Liver (tissue), 9 donors: Measurements from ENCODE around the gene SYNJ2. TPM values are rescaled to one million over a fixed set of nuclear protein-coding genes. Genes with fewer than 3 reads are reported as not detected.

Experiments
- DNase-seq: peaks from one replicate; pipeline ENCODE4 v3.0.0-alpha.2; 2017; ENCODE audit warnings: low spot score
- H3K27ac ChIP-seq, 2 donors: one replicate each; pipeline ENCODE4 v1.7.0; 2013; ENCODE audit warnings: inconsistent platforms in 2 of 2, low read length in 2 of 2, control low read depth in 1 of 2, low read depth in 1 of 2, mild to moderate bottlenecking in 1 of 2
- H3K27me3 ChIP-seq, 4 donors: one replicate each; pipeline versions ENCODE4 v1.6.1 to v1.7.0; 2013; ENCODE audit warnings: low read length in 3 of 4, inconsistent platforms in 1 of 4, mild to moderate bottlenecking in 1 of 4, moderate library complexity in 1 of 4; ENCODE audit not compliant: control insufficient read depth in 4 of 4, insufficient read depth in 4 of 4
- H3K36me3 ChIP-seq, 4 donors: one replicate each; pipeline versions ENCODE4 v1.6.1 to v1.7.0; 2013; ENCODE audit warnings: low read length in 3 of 4, mild to moderate bottlenecking in 3 of 4, low read depth in 1 of 4, moderate library complexity in 1 of 4; ENCODE audit not compliant: control insufficient read depth in 4 of 4, insufficient read depth in 3 of 4
- H3K4me1 ChIP-seq, 4 donors: one replicate each; pipeline versions ENCODE4 v1.6.1 to v1.7.0; 2013; ENCODE audit warnings: low read length in 3 of 4, mild to moderate bottlenecking in 3 of 4, moderate library complexity in 1 of 4; ENCODE audit not compliant: control insufficient read depth in 4 of 4, insufficient read depth in 4 of 4
- H3K4me3 ChIP-seq, 3 donors: one replicate each; pipeline versions ENCODE4 v1.6.1 to v1.7.0; 2013; ENCODE audit warnings: low read length in 3 of 3, control low read depth in 1 of 3, low read depth in 1 of 3, mild to moderate bottlenecking in 1 of 3
- H3K9ac ChIP-seq, 2 donors: one replicate each; pipeline ENCODE4 v1.7.0; 2013; ENCODE audit warnings: low read length in 2 of 2, mild to moderate bottlenecking in 2 of 2, moderate library complexity in 2 of 2, control low read depth in 1 of 2, low read depth in 1 of 2
- H3K9me3 ChIP-seq, 4 donors: one replicate each; pipeline versions ENCODE4 v1.6.1 to v1.7.0; 2013; ENCODE audit warnings: low read length in 3 of 4; ENCODE audit not compliant: control insufficient read depth in 4 of 4
- EGR1 ChIP-seq, 2 donors: IDR thresholded peaks; 2 replicates each; pipeline ENCODE4 v1.6.1; 2016 to 2018; ENCODE audit warnings: antibody characterized with exemption in 2 of 2, low read depth in 2 of 2
- FOXA2 ChIP-seq: IDR thresholded peaks from 2 replicates; pipeline ENCODE4 v1.6.1; 2016; ENCODE audit warnings: antibody characterized with exemption
- GABPA ChIP-seq, 2 donors: IDR thresholded peaks in 1 of 2; conservative IDR thresholded peaks in 1 of 2; 2 replicates each; pipeline ENCODE4 v1.6.1; 2016; ENCODE audit warnings: antibody characterized with exemption in 2 of 2, mild to moderate bottlenecking in 1 of 2, moderate library complexity in 1 of 2
- HNF4A ChIP-seq, 2 donors: conservative IDR thresholded peaks; 2 replicates each; pipeline ENCODE4 v1.6.1; 2016; ENCODE audit warnings: antibody characterized with exemption in 2 of 2, mild to moderate bottlenecking in 2 of 2
- JUND ChIP-seq, 2 donors: IDR thresholded peaks; 2 replicates each; pipeline ENCODE4 v1.6.1; 2016; ENCODE audit warnings: antibody characterized with exemption in 2 of 2
- NR2F2 ChIP-seq: IDR thresholded peaks from 2 replicates; pipeline ENCODE4 v1.6.1; 2016; ENCODE audit warnings: antibody characterized with exemption
- RAD21 ChIP-seq, 2 donors: IDR thresholded peaks; 2 replicates each; pipeline ENCODE4 v1.6.1; 2016; ENCODE audit warnings: antibody characterized with exemption in 2 of 2, mild to moderate bottlenecking in 2 of 2
- RXRA ChIP-seq, 2 donors: IDR thresholded peaks; 2 replicates each; pipeline ENCODE4 v1.6.1; 2017 to 2018; ENCODE audit warnings: antibody characterized with exemption in 2 of 2, mild to moderate bottlenecking in 1 of 2
- SP1 ChIP-seq: IDR thresholded peaks from 2 replicates; pipeline ENCODE4 v1.6.1; 2018; ENCODE audit warnings: antibody characterized with exemption, mild to moderate bottlenecking
- YY1 ChIP-seq: IDR thresholded peaks from 2 replicates; pipeline ENCODE4 v1.6.1; 2016; ENCODE audit warnings: antibody characterized with exemption, mild to moderate bottlenecking
- WGBS: extraction: QIAGEN DNeasy Blood & Tissue Kit; methylation state at CpG from one replicate; pipeline ENCODE4 v1.1.7; 2013; 5-methylcytosine and 5-hydroxymethylcytosine counted together
- polyA plus RNA-seq, 2 donors: library from polyadenylated mRNA; stranded (reverse) in 1 of 2; unstranded in 1 of 2; fragments of 200-250 nt in 1 of 2; fragments of >200 nt in 1 of 2; fragmentation: Nextera tagmentation in 1 of 2; extraction: Ambion mirVana in 1 of 2; gene quantifications; one replicate each; pipeline versions ENCODE4 v1.2.1 to v1.2.3, GENCODE V29; 2013 to 2015
- total RNA-seq, 2 donors: library from RNA; depleted of rRNA; stranded (reverse); fragments of >200 nt; gene quantifications; one replicate each; pipeline ENCODE4 v1.2.3, GENCODE V29; 2014
- TF ChIP-seq, protein P1 (sequence below): IDR thresholded peaks from 2 replicates; pipeline ENCODE4 v1.6.1; 2016; ENCODE audit warnings: antibody characterized with exemption
- TF ChIP-seq, protein P2 (sequence below): IDR thresholded peaks from 2 replicates; pipeline ENCODE4 v1.6.1; 2016; ENCODE audit warnings: antibody characterized with exemption
- TF ChIP-seq, protein P3 (sequence below): IDR thresholded peaks from 2 replicates; pipeline ENCODE4 v1.6.1; 2016; ENCODE audit warnings: antibody characterized with exemption
- donor health status: healthy.
- donor health status: healthy.
- donor health status: healthy.
- donor health status: healthy.
- donor health status: healthy.

The SYNJ2 gene
- total and polyA plus RNA-seq, 4 donors: 2.4 to 8.9 (median 3.2) TPM

DNA sequence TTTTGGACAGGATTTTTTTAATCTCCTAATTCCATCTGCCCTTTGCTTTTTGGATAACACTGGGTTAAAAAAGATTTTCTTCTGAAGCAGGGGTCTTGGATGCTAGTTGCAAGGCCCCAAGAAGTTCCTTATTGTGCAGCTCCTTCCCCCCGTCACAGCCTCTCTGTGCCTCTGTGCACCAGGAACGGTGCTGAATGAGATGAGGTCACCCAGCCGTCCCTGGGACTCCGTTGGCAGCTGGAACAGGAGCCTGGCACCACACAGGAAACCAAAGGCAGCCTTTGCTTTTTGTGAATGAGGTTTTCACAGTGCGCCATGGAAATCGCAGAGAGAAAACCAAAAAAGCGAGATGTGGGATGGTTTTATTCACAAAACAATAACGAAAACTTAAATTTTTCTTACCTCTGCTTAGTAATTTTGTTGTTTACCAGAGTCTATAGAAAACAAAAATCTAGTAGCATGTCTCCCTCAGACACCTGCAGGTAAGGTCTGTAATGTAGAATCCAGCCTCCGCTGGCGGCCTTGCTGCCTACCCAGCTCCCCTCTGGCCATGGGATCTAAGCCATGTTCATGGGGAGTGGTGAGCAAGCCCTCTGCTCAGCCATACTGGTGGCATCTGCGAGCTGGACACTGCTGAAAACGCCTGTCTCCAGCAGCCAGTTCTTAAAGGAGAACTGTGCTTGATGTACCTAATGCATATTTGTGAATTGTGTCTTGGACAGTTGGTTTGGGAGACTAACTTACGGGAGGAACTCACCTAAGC lies 40.4 kb upstream of the SYNJ2 start (continued):
- TF ChIP-seq SP1 (no peak), JUND (IDR thresholded peaks at IDR 0.05) (no peak)

DNA sequence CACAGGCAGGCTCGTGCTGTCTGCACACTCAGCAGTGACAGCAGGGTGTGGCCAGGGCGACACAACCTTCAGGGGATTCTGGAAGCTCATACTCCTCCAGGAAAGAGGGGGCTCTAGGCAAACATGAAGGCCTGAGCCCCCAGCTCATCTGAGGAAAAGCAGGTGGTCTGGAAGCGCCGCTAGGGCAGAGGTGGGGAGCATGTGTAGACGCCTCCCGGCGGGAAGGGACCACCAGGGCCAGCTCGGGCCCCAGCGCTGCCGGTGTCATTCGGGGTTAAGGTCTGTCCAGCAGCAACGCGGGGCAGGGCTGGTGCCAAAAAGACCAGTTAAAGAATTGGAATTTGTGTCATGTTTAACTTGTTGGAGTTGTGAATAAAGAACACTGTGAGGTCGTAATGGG lies 39.3 kb upstream of the SYNJ2 start:
- DNase-seq: no peak
- TF ChIP-seq NR2F2 (no peak), RAD21 (IDR thresholded peaks at IDR 0.05) (no peak), RXRA (IDR thresholded peaks at IDR 0.05) (no peak), SP1 (no peak), YY1 (no peak)
- Histone ChIP-seq H3K9ac (no peak overlapping the region), H3K27me3 (no peaks in the 10 kb centered on the region), H3K4me3 (no peak overlapping the region), H3K4me1 (peaks cover 0 to 5% (median 2%) of the 10 kb centered on the region in 4 donors), H3K27ac (no peak overlapping the region), H3K36me3 (peaks cover 17 to 68% (median 50%) of the 10 kb centered on the region in 4 donors), H3K9me3 (no peaks in the 10 kb centered on the region)
- WGBS: 90% methylated on average over 14 of the region's 14 CpGs

DNA sequence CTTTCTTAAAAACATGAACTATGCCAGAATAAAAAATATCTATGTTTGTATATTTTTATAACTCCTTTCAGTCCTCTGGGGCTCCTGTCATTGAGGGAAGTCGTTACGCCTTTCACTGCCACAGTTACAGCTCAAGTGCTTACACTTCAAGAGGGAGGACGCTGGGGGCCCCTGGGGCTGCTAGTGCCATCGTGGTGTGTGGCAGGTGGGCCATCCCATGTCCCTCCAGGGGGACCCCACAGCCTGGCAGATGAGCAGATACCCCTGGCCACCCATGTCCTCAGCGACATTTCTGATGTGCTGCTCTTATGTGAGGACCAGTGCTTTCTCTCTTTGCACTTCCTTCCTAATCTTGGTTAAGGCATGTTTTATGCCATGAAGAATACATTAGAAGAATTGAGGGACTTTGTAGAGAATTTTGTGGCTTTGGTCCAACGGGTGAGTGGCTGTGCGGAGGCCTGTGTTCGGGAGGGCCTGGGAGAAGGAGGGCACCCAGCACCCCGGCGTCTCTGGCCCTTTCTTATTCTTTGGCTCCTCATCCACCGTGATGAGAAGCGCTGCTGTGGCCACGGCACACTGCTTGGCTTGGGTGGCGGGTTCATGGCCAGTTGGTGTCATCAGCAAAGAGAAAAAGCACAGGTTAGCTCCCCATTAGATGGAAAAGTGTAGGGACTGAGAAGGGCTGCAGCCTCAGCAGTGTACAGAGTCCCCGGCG lies 38.3 kb upstream of the SYNJ2 start:
- 96% methylated on average over 16 of the region's 16 CpGs for WGBS
- DNase-seq: no peak
- TF ChIP-seq HNF4A (conservative IDR thresholded peaks at IDR 0.05): no peak
- no peak for TF ChIP-seq SP1
- TF ChIP-seq FOXA2: no peak
- no peak for TF ChIP-seq RXRA (IDR thresholded peaks at IDR 0.05)
- TF ChIP-seq, protein P1, sequence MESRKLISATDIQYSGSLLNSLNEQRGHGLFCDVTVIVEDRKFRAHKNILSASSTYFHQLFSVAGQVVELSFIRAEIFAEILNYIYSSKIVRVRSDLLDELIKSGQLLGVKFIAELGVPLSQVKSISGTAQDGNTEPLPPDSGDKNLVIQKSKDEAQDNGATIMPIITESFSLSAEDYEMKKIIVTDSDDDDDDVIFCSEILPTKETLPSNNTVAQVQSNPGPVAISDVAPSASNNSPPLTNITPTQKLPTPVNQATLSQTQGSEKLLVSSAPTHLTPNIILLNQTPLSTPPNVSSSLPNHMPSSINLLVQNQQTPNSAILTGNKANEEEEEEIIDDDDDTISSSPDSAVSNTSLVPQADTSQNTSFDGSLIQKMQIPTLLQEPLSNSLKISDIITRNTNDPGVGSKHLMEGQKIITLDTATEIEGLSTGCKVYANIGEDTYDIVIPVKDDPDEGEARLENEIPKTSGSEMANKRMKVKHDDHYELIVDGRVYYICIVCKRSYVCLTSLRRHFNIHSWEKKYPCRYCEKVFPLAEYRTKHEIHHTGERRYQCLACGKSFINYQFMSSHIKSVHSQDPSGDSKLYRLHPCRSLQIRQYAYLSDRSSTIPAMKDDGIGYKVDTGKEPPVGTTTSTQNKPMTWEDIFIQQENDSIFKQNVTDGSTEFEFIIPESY: no peak
- TF ChIP-seq YY1: no peak
- TF ChIP-seq, protein P2, sequence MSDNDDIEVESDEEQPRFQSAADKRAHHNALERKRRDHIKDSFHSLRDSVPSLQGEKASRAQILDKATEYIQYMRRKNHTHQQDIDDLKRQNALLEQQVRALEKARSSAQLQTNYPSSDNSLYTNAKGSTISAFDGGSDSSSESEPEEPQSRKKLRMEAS: no peak
- TF ChIP-seq JUND (IDR thresholded peaks at IDR 0.05): no peak
- TF ChIP-seq, protein P3, sequence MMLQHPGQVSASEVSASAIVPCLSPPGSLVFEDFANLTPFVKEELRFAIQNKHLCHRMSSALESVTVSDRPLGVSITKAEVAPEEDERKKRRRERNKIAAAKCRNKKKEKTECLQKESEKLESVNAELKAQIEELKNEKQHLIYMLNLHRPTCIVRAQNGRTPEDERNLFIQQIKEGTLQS: no peak
- no peak for TF ChIP-seq NR2F2
- no peaks in the 10 kb centered on the region for H3K27me3 ChIP-seq
- peaks cover 15 to 59% (median 42%) of the 10 kb centered on the region in 4 donors for H3K36me3 ChIP-seq
- no peak overlapping the region for H3K4me3 ChIP-seq
- H3K9me3 ChIP-seq: no peaks in the 10 kb centered on the region
- H3K4me1 ChIP-seq: peaks cover 0 to 5% (median 2%) of the 10 kb centered on the region in 4 donors
- no peak overlapping the region for H3K27ac ChIP-seq
- H3K9ac ChIP-seq: no peak overlapping the region

DNA sequence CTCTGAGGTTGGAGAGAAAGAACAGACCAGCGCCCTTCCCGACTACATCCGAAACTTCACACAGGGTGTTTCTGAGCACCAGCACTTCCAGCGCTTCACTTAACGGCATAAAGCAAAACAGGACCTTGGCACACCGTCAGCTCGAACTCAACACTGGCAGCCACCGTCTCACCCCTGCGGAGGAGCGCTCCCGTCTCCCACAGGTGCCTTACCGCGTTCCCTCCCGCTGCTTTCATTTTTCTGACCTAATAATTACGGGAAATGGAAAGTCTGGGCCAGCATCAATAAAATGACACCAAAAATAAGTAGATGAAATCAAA lies 37.7 kb upstream of the SYNJ2 start:
- TF ChIP-seq SP1: no peak
- TF ChIP-seq GABPA (IDR thresholded peaks at IDR 0.05 in 1 of 2, conservative IDR thresholded peaks at IDR 0.05 in 1 of 2): no peak
- TF ChIP-seq, protein P3: no peak
- TF ChIP-seq EGR1 (IDR thresholded peaks at IDR 0.05; ENCODE audit: low read depth in 2 of 2): no peak
- no peak for TF ChIP-seq NR2F2
- no peak for TF ChIP-seq JUND (IDR thresholded peaks at IDR 0.05)
- no peaks in the 10 kb centered on the region for H3K9me3 ChIP-seq
- H3K4me1 ChIP-seq: peaks cover 0 to 5% (median 2%) of the 10 kb centered on the region in 4 donors
- H3K9ac ChIP-seq: no peak overlapping the region
- H3K36me3 ChIP-seq: peaks cover 15 to 54% (median 38%) of the 10 kb centered on the region in 4 donors
- H3K4me3 ChIP-seq: no peak overlapping the region
- no peak for DNase-seq
- no peaks in the 10 kb centered on the region for H3K27me3 ChIP-seq
- no peak overlapping the region for H3K27ac ChIP-seq
- WGBS: 95% methylated on average over 15 of the region's 15 CpGs
